ENCODE measurements around the gene CLMP.

The CLMP gene

DNA sequence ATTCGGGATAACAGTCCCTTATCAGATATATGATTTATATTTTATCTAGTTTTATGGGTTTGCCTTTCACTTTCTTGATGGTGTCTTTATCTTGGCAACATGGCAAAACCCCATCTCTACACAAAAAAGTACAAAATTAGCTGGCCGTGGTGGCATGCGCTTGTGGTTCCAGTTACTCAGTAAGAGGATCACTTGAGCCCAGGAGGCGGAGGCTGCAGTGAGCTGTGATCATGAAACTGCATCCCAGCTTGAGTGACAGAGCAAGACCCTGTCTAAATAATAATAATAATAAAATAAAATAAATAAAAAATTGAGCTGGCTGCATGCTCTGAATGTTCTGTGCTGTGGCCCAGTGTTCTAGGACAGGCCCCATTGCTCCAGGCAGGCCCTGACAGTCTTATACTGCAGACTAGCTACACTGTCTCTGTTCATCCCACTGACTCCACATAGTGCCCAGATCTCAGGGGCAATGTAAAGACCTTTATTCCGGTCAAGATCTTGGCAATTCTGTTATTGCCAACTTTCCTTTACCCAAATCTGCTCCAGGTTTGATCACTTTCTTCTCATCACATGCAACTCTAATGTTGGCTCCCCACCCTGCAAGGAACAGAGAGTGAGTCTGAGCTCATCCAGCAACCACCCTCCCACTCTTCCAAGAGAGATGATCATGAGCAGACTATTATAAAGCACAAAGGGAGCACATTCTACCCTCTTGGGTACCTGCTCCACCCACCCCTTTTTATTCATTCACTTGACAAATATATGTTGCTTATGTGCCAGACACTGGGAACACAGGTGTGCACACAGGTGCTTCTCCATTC, 141.9 kb downstream of the CLMP start:
- no peak for DNase-seq

DNA sequence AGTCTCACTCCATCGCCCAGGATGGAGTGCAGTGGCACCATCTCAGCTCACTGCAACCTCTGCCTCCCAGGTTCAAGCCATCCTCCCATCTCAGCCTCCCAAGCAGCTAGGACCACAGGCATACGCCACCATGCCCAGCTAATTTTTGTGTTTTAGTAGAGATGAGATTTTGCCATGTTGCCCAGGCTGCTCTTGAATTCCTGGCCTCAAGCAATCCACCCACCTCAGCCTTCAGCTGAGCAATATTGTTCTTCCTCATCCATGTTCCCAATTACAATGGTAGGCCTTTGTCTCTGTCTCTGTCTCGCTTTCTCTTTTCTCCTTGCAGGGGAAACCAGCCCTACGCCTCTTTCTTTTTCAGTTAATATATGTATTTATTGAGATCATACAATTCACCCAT, 143.4 kb downstream of the CLMP start:
- DNase-seq, result no peak

DNA sequence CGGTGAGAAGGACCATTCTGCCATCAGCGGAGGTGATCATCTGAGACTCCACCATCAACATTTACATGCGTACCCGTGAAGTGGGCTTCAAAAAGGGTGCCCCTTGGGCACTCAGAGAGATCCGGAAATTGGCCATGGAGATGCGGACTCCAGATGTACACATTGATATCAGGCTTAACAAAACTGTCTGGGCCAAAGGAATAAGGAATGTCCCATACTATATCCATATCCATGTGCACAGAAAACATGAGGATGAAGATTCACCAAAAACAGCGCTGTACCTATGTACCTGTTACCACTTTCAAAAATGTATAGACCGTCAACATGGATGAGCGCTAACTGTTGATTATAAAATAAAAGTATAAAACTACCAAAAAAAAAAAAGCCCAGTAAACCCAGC, 143.9 kb downstream of the CLMP start:
- no peak for DNase-seq

DNA sequence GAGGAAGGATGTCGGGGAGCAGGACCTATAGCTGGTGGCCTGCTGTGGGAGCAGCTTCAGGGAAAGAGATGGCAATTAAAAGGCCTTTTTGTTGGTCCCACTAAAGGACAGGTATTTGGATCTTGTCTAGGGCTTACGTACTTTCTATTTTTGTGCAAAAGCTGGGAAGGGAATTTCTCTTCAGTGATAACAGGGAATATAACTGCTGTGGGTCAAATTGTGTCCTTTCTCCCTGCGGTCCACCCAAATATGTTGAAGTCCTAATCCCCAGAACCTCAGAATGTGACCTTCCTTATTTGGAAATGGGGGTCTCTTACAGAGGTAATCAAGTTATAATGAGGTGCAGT, 147.1 kb downstream of the CLMP start:
- no peak for DNase-seq

DNA sequence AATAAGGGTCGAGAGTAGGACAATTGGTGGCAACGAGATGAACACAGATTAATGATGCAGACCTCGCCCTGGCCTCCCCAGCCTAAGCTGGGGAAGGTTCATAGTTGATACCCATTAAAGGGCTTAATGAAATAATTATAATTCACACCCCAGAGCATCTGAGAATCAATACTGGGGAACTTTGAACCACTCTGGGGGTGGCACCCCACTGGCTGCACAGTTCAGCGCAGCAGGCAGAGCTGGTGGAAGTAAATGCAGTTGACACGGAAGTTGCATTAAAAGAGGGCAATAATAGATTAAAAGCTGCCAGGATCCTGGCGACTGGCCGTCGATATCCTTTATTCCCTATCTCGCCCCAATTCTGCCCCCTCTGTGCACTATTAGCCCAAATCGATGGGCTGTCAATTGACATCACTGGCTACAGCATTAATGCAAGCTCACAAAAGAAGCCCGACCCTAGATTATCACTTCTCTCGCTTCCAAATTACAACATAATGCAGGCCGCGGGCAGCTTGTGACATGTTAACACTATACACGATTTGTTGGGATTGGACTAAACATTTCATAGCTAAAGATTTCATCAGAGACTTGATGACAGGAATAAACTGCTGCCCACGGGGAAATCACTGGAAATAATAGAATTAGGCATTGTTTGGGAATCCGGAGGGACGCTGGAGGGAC, 147.6 kb downstream of the CLMP start:
- no peak for DNase-seq

DNA sequence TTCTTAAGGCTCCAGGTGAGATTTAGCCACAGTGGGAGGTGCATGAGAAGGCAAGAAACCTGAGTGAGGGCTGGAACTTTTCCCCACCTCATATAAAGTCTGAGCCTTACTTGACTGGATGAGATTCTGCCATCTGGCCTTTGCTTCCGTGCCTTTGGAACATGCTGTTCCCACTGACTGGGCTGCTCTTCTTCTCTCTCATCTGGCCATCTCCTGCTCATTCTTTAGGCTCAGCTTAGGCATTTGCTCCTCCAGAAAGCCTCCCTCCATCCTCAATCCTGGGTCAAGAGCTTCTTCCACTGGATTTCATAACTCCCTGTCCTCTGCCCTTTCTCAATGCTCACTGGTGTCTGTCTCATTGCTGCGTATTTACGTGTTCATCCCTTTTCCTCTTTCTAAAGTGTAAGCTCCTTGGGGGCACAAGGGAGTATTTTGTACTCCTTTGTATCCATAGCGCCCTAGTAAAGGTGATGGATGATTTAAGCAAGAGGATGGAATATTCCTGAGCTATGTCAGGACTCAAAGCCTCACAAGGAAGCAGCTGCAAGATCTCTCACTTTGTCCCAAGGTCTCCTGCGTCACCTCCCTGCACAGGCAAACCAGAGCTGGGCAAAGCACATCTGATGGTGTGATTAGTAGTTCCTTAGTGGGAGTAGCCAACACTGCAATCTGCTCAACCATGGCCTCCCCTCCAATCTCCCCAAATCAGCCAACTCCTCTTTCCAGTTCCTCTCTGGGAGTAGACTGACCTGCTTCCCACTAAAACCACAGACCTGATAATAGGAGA, 148.4 kb downstream of the CLMP start:
- DNase-seq, result no peak

DNA sequence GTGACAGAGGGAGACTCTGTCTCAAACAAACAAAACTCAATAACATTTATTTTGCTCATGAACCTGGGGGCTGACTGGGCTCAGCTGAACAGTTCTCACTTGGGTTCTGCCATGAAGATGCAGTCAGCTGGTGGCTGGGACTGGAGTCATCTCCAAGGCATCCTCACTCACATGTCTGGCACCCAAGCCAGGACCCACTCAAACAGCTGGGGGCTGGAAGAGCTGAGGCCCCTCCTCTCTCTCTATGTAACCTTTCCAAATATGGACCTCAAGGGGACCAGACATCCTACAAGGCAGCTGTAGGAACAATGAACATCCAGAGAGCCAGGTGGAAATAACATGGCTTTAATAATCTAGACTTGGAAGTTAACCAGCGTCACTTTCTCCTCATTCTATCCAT, 149.9 kb downstream of the CLMP start:
- no peak for DNase-seq

DNA sequence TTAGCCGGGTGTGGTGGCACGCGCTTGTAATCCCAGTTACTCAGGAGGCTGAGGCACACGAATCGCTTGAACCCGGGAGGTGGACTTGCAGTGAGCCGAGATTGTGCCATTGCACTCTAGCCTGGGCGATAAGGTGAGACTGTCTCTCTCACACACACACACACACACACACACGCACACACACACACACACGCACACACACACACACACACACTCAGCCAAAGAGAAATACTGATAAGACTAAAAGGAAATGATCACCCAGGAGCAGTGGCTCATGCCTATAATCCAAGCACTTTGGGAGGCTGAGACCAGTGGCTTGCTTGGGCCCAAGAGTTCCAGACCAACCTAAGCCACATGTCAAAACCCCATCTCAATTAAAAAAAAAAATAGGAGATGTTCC, 153.9 kb downstream of the CLMP start:
- DNase-seq, result no peak

DNA sequence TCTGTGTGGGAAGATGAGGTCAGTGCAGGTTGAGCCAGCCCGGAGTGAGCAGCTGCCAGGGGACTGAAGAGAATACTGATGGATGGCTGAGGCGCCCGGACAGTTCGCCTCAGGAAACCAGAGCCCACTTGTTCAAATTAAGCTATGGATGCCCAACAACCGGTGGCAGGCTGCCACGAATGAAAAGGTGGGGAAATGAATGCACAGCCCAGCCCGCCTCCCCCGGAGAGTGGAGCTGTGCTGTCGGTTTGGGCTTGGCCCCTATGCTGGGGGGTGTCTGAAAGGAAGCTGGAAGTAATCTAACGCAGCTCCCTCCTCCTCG, 155.0 kb downstream of the CLMP start:
- DNase-seq, result no peak

DNA sequence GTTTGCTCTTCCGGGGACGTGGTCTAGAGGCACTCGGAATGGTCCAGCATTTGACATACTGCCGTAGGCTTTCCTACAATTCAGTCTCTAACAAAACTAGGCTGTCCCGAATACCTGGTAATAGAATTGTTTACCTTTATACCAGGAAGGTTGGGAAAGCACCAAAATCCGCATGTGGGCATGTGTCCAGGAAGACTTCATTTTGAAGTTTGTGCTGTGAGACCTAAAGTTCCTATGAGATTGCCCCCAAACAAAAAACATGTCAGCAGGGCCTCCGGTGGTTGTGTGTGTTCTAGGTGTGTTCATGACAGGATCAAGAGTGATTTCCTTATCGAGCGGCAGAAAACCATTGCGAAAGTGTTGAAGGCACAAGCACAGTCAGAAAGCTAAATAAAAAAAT, 159.2 kb downstream of the CLMP start:
- no peak for DNase-seq

DNA sequence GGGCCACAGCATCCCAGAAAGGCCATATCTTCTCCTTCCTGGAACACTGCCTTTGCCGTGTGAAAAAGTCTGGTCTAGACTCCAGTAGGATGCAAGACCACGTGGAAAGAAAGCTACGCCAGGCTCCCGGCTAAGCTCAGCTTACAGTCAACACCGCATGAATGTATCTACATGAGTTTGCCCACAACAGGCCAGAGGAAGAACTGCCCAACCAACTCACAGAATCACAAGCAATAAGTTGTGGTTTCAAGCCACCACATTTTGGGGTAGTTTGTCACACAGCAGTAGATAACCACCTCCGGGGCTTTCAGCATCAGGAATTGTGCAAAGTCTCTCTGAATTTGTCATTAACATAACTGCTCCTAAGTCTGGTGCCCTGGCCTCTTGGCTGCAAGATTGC, 160.5 kb downstream of the CLMP start:
- DNase-seq, result no peak

DNA sequence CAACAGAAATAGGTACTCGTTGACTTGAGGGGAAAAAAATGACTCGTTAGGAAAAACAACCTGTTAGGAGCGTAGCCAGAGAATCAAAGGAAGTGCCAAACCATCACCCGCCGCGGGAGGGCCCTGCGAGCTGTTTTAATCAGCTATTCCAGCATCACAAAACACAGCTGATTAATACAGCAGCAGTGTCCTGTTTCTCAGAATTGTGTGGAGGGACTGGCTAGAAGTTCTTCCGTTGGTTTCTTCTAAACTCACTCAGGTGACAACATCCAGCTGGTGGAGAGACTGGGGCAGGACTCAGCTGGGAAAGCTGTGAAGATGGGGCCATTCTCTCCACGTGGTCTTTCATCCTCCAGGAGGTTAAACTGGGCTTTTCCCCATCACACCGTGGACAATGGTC, 161.2 kb downstream of the CLMP start:
- DNase-seq, result no peak

DNA sequence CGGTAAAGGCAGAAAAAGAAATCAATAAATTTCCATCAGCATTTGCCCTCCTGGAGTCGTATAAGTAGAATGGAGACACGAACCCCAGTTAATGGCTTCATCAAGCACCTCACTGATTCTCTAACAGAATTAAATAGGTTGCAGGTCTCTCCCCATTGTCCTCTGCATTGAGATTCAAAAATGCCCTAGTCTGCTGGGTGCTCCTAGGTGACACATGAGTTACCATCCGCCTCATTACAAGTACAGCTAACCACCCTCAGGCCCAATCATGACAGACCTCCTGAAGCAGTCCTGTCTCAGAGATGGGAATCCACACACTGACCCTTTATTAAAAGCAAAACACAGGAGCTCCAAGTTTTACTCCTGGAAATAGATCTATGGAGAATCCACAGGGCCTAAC, 164.5 kb downstream of the CLMP start:
- DNase-seq, result no peak

DNA sequence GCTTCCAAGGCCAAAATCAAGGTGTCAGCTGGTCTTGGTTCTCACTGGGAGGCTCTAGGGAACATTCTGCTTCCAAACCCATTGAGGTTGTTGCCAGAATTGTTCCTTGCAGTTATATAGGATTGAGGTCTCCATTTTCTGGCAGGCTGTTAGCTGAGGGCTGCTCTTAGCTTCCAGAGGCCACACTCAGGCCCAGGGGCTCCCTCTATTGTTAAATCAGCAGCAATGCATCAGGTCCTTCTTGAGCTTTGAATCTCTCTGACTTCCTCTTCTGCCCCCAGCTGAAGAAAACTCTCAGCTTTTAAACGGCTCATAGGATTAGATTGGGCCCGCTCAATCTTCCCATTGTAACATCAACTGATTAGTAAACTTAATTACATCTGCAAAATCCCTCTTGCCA, 174.1 kb downstream of the CLMP start:
- peak; percentile 56 for DNase-seq
